GM20000 (cell line): ENCODE measurements around the gene KCNH3.

Experiments
- DNase-seq: peaks from one replicate; pipeline ENCODE4 v3.0.0; 2012; ENCODE audit warnings: low spot score
- TF ChIP-seq, protein P1 (sequence below): IDR thresholded peaks from 2 replicates; pipeline ENCODE4 v1.5.1; 2012; ENCODE audit warnings: mild to moderate bottlenecking, control low read depth; ENCODE audit errors: extremely low read depth, missing control alignments

The KCNH3 gene

GRCh38 chr12:49585477-49586459, 46.9 kb downstream of the KCNH3 start:
- no peak for DNase-seq
- TF ChIP-seq, protein P1, sequence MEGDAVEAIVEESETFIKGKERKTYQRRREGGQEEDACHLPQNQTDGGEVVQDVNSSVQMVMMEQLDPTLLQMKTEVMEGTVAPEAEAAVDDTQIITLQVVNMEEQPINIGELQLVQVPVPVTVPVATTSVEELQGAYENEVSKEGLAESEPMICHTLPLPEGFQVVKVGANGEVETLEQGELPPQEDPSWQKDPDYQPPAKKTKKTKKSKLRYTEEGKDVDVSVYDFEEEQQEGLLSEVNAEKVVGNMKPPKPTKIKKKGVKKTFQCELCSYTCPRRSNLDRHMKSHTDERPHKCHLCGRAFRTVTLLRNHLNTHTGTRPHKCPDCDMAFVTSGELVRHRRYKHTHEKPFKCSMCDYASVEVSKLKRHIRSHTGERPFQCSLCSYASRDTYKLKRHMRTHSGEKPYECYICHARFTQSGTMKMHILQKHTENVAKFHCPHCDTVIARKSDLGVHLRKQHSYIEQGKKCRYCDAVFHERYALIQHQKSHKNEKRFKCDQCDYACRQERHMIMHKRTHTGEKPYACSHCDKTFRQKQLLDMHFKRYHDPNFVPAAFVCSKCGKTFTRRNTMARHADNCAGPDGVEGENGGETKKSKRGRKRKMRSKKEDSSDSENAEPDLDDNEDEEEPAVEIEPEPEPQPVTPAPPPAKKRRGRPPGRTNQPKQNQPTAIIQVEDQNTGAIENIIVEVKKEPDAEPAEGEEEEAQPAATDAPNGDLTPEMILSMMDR = no peak

DNA sequence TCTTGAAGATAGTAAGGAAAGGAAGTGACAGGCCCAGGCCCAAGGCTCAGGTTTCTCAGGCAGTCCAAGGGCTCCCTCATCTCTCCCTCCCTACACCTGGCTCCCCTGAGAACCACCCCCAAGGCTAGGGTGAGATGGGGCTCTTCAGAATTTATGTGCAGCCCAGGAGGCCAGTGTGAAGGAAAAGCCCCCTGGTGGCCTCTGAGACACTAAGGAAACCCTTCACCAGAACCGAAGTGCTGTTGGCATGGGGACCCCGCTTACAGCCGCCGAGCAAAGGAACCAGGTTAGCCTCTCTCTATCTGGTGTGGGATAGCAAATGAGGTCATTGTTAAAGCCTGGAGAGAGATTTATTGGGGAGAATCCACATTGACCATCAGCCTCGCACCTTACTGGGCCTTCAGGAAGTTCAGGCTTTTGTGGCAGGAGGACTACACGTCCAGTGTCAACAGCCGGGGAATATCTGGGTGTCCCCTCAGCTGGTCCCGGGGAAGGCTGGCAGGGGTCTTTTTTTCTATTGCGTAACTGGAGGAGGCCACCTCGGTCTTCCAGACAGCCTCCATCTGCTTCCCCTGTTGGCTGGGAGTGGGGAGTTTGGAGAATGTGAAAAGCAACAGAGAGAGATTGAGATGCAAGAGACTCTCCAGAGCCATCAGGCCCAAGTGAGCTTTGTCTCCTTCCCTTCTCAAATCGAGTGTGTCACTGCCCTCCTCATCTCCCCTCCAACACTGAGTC, 48.5 kb downstream of the KCNH3 start:
- DNase-seq = no peak
- TF ChIP-seq, protein P1 = no peak

DNA sequence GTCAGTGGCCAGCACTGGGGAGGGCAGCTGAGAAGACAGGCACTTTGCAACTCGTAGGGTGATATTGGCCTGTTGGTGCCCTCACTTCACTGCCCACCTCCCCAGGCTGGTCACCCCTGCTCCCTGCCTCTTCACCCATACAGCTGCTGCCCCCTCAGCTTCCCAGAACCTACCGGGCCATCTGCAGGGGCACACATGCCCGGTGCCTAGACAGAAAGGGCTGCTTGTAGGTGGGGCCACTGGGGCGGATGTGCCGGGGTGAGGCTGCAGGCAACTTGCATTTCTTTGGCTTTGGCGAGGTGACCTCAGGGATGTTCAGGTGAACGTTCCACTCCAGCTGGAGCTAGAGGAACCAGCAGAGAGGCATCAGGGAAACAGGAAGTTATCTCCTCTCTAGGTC, 49.5 kb downstream of the KCNH3 start:
- TF ChIP-seq, protein P1 = no peak
- DNase-seq = no peak

DNA sequence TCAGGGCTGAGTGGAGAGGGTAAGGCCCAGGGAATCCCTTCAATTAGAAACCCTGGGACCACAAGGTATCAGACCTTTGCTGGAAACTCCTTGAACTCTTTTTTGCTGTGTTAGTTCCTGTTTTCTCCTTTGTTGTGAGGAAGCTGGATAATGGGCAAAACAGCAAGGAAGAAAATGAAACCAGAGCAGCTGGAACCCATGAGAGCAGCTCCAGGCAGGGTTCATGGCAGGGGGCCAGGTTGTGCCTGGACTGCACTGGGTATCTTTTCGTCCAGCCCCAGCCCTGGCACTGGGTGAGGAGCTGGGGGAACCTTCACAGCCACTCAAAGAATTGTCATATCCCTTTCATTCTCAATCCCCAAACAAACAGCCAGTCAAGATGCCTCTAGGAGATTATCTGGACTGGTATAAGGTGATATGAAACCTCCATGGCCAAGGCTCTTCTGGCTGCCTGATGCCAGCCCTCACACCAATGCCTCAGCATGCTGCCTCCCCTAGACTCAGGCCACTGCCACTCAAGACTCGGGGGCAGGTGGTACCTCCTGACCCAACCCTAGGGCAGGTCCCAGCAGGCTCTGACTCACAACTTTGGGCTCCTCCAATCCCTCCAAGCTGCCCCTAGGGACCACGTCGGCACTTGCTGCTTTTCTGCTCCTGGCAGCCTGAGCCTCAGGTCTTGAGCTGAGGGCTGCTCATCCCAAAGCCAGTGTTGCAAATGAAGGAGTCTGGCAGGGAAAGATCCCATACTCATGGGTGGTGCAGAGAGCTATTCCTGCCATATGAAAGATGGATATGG, 50.1 kb downstream of the KCNH3 start:
- TF ChIP-seq, protein P1 = no peak
- DNase-seq = no peak

- no peak for DNase-seq
- TF ChIP-seq, protein P1 = no peak
Measured at GRCh38 chr12:49598527-49598926, 59.7 kb downstream of the KCNH3 start.

DNA sequence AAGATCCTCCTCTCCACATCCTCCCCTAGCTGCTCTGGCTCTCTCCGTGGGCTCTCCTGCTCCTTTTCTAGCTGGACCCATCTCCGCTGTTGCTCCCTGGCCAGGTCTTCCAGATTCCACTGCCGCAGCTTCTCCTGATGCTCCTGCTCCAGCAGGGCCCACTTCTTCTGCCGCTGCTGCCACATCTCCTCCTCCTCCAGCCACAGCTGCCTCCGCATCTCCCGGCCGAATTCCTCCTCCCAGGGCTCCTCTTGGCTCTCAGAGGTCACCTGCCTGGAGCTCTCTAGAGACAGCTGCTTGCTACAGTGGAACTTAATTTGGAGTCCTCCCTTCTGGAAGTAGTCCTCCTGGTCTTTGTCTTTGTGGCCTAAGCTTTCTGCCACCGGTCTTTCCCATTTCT, 61.1 kb downstream of the KCNH3 start:
- TF ChIP-seq, protein P1 = no peak

GRCh38 chr12:49603721-49604120, 64.9 kb downstream of the KCNH3 start:
- no peak for DNase-seq
- TF ChIP-seq, protein P1 = no peak

More for the DNA sequence above, 61.1 kb downstream of the KCNH3 start:
- DNase-seq = no peak
